ENCODE results near the gene STXBP6. TPM values are rescaled to one million over a fixed set of nuclear protein-coding genes. Genes with fewer than 3 reads are reported as not detected.
A peak's percentile ranks its signal among the peaks of the same experiment; 100 is the strongest.

STXBP6 gene
- total RNA-seq, 1 donor from 2014 or later: 29.4 TPM

GRCh38 chr14:24984846-24985589 is 64.9 kb downstream of the STXBP6 start:
- DNase-seq: no peak
- intact Hi-C loops (cut with DNase I): no loop called here
- H3K36me3 ChIP-seq: no peaks in the 10 kb centered on the region
- H3K9me3 ChIP-seq: no peaks in the 10 kb centered on the region
- ATAC-seq: no peak
- H3K4me1 ChIP-seq: peaks cover 43% of the 10 kb centered on the region
- no peaks in the 10 kb centered on the region for H3K27me3 ChIP-seq (ENCODE audit: low read depth)
- TF ChIP-seq CTCF (IDR thresholded peaks at IDR 0.05): no peak
- H3K4me3 ChIP-seq: no peak overlapping the region
- peak overlapping the region; percentile 33 for H3K27ac ChIP-seq

- ATAC-seq: peak; percentile 56 to 71
- intact Hi-C loops (cut with DNase I): no loop called here
- Histone ChIP-seq H3K36me3 (no peaks in the 10 kb centered on the region), H3K4me1 (peaks cover 31% of the 10 kb centered on the region), H3K9me3 (no peaks in the 10 kb centered on the region), H3K27ac (no peak overlapping the region), H3K27me3 (ENCODE audit: low read depth) (no peaks in the 10 kb centered on the region), H3K4me3 (no peak overlapping the region)
- no peak for DNase-seq
- no peak for TF ChIP-seq CTCF (IDR thresholded peaks at IDR 0.05)
Measured at GRCh38 chr14:24982472-24983155, 67.3 kb downstream of the STXBP6 start.

- Histone ChIP-seq H3K9me3 (no peaks in the 10 kb centered on the region), H3K36me3 (no peaks in the 10 kb centered on the region), H3K4me3 (no peak overlapping the region), H3K27me3 (ENCODE audit: low read depth) (no peaks in the 10 kb centered on the region), H3K27ac (no peak overlapping the region), H3K4me1 (peaks cover 11% of the 10 kb centered on the region)
- intact Hi-C loops (cut with DNase I): no loop called here
- no peak for DNase-seq
- no peak for TF ChIP-seq CTCF (IDR thresholded peaks at IDR 0.05)
- ATAC-seq: no peak
Measured at GRCh38 chr14:24979725-24980239, 70.2 kb downstream of the STXBP6 start.

GRCh38 chr14:24978862-24979724 is 70.9 kb downstream of the STXBP6 start:
- Histone ChIP-seq H3K27ac (no peak overlapping the region), H3K27me3 (ENCODE audit: low read depth) (no peaks in the 10 kb centered on the region)

More at GRCh38 chr14:24978862-24979724, 70.9 kb downstream of the STXBP6 start:
- H3K36me3 ChIP-seq: no peaks in the 10 kb centered on the region
- DNase-seq (no peak), ATAC-seq (no peak)
- no peak for TF ChIP-seq CTCF (IDR thresholded peaks at IDR 0.05)
- H3K9me3 ChIP-seq: no peaks in the 10 kb centered on the region
- no peak overlapping the region for H3K4me3 ChIP-seq
- peaks cover 6% of the 10 kb centered on the region for H3K4me1 ChIP-seq
- intact Hi-C loops (cut with DNase I): no loop called here

All from lower lobe of right lung (tissue), 2 donors.